Lung (tissue), 12 donors: Measurements from ENCODE around the gene DDX55. TPM values are rescaled to one million over a fixed set of nuclear protein-coding genes. Genes with fewer than 3 reads are reported as not detected.

Experiments used
- ATAC-seq: fragments of 200-7000 bp; cut with Tn5 transposase; one replicate; pipeline ENCODE4 v1.9.1; 2020; ENCODE audit warnings: moderate number of reproducible peaks; ENCODE audit not compliant: insufficient read depth, low FRiP score
- DNase-seq, 3 donors: peaks; one replicate each; pipeline ENCODE4 v3.0.0-alpha.2; 2013 to 2017
- H3K27ac ChIP-seq, 2 donors: one replicate each; pipeline ENCODE4 v1.5.1; 2013; ENCODE audit warnings: mild to moderate bottlenecking in 2 of 2, moderate library complexity in 2 of 2, control low read depth in 1 of 2, inconsistent platforms in 1 of 2, low read depth in 1 of 2, low read length in 1 of 2
- H3K27me3 ChIP-seq, 3 donors: one replicate each; pipeline ENCODE4 v1.5.1; 2013; ENCODE audit warnings: low read length in 2 of 3; ENCODE audit not compliant: control insufficient read depth in 3 of 3, insufficient read depth in 3 of 3
- H3K36me3 ChIP-seq, 4 donors: one replicate each; pipeline ENCODE4 v1.5.1; 2013; ENCODE audit warnings: low read length in 4 of 4, mild to moderate bottlenecking in 1 of 4, moderate library complexity in 1 of 4; ENCODE audit not compliant: control insufficient read depth in 4 of 4, insufficient read depth in 4 of 4
- H3K4me1 ChIP-seq, 5 donors: one replicate each; pipeline ENCODE4 v1.5.1; 2013; ENCODE audit warnings: low read length in 5 of 5, mild to moderate bottlenecking in 2 of 5, moderate library complexity in 1 of 5; ENCODE audit not compliant: control insufficient read depth in 5 of 5, insufficient read depth in 5 of 5
- H3K4me3 ChIP-seq: one replicate; pipeline ENCODE4 v1.5.1; 2013; ENCODE audit warnings: mild to moderate bottlenecking, control low read depth, moderate library complexity
- H3K9ac ChIP-seq, 2 donors: one replicate each; pipeline ENCODE4 v1.5.1; 2013; ENCODE audit warnings: low read length in 2 of 2, control low read depth in 1 of 2; ENCODE audit not compliant: insufficient read depth in 1 of 2
- H3K9me3 ChIP-seq, 4 donors: one replicate each; pipeline ENCODE4 v1.5.1; 2013; ENCODE audit warnings: low read length in 3 of 4, mild to moderate bottlenecking in 1 of 4, moderate library complexity in 1 of 4; ENCODE audit not compliant: control insufficient read depth in 4 of 4, insufficient read depth in 3 of 4
- WGBS, 2 donors: extraction: QIAGEN DNeasy Blood & Tissue Kit; methylation state at CpG; one replicate each; pipeline ENCODE4 v1.1.7; 2013; 5-methylcytosine and 5-hydroxymethylcytosine counted together
- polyA plus RNA-seq, 2 donors: library from polyadenylated mRNA; stranded (reverse); fragments of 200-250 nt; gene quantifications; one replicate each; pipeline ENCODE4 v1.2.1, GENCODE V29; 2013
- total RNA-seq, 2 donors: library from RNA; depleted of rRNA in 1 of 2; stranded (reverse); fragments of >200 nt in 1 of 2; gene quantifications; one replicate each; pipeline ENCODE4 v1.2.1, GENCODE V29; 2014 to 2021
- TF ChIP-seq, protein P1 (sequence below): IDR thresholded peaks from 2 replicates; pipeline ENCODE4 v1.5.1; 2012; ENCODE audit warnings: mild to moderate bottlenecking; ENCODE audit errors: control extremely low read depth, extremely low read depth
- donor health status: control.
- donor health status: control.
- donor health status: Bipolar disorder and iron deficiency.
- donor health status: healthy.
- donor health status: DM: yes; HTN: yes; CAD: no.

DDX55 gene
- total and polyA plus RNA-seq, 4 donors: 13.3 to 22.3 (median 18.1) TPM

DNA sequence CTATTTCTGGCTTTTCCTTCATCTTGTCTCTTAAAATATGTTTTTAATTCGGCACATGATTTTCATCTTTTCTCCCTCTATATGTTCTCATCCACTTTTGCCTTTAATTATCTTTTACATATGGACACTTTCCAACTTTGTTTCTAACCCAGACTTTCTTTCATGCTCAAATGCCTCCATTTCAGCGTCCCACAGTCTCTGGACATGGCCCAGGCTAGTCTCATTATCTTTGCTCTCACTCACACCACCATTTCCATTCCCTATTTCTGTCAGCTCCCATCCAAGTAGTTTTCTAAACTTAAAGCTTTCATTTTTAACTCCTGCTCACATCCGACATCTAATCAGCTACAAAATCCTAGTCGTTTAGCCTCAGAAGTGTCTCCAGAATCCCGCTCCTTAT lies 46.5 kb downstream of the DDX55 start:
- WGBS, 2 donors: 95 to 96% methylated on average over 5 of the region's 5 CpGs
- no peak for DNase-seq
- TF ChIP-seq, protein P1, sequence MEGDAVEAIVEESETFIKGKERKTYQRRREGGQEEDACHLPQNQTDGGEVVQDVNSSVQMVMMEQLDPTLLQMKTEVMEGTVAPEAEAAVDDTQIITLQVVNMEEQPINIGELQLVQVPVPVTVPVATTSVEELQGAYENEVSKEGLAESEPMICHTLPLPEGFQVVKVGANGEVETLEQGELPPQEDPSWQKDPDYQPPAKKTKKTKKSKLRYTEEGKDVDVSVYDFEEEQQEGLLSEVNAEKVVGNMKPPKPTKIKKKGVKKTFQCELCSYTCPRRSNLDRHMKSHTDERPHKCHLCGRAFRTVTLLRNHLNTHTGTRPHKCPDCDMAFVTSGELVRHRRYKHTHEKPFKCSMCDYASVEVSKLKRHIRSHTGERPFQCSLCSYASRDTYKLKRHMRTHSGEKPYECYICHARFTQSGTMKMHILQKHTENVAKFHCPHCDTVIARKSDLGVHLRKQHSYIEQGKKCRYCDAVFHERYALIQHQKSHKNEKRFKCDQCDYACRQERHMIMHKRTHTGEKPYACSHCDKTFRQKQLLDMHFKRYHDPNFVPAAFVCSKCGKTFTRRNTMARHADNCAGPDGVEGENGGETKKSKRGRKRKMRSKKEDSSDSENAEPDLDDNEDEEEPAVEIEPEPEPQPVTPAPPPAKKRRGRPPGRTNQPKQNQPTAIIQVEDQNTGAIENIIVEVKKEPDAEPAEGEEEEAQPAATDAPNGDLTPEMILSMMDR: no peak
- no peak overlapping the region for H3K9ac ChIP-seq
- no peaks in the 10 kb centered on the region for H3K9me3 ChIP-seq
- no peak overlapping the region for H3K27ac ChIP-seq
- no peaks in the 10 kb centered on the region for H3K4me1 ChIP-seq
- no peaks in the 10 kb centered on the region for H3K27me3 ChIP-seq
- H3K4me3 ChIP-seq: no peak overlapping the region
- peaks cover 13 to 23% (median 18%) of the 10 kb centered on the region in 4 donors for H3K36me3 ChIP-seq
- no peak for ATAC-seq

- H3K27me3 ChIP-seq: no peaks in the 10 kb centered on the region
- TF ChIP-seq, protein P1: no peak
- H3K4me3 ChIP-seq: no peak overlapping the region
- no peak overlapping the region for H3K27ac ChIP-seq
- H3K9ac ChIP-seq: no peak overlapping the region
- H3K9me3 ChIP-seq: no peaks in the 10 kb centered on the region
- ATAC-seq: no peak
- no peaks in the 10 kb centered on the region for H3K4me1 ChIP-seq
- 92 to 93% methylated on average over 4 of the region's 4 CpGs for WGBS, 2 donors
- no peak for DNase-seq
- H3K36me3 ChIP-seq: peaks cover 3 to 22% (median 13%) of the 10 kb centered on the region in 4 donors
Observed at GRCh38 chr12:123654129-123654701, 52.3 kb downstream of the DDX55 start.

DNA sequence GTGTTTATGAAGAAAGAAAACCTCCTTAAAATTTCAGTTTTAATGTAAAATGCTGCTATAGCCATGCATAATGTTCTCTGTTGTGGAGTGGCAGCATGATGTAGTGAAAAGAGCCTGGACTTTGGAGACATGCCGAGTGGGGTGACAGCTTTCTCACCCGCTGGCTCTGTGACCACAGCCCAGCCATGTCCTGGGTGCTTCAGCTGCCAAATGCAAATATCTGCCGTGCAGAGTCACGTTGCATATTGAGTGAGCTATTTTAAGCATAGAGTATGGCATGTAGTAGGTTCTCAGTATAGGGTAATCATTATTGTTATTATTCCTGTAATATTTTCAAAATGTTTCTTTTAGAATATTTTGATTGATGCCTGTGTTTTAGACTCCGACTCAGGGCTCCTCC lies 53.5 kb downstream of the DDX55 start:
- Histone ChIP-seq H3K27me3 (no peaks in the 10 kb centered on the region), H3K4me3 (no peak overlapping the region), H3K9ac (no peak overlapping the region), H3K9me3 (no peaks in the 10 kb centered on the region), H3K4me1 (no peaks in the 10 kb centered on the region), H3K36me3 (peaks cover 3 to 21% (median 12%) of the 10 kb centered on the region in 4 donors), H3K27ac (no peak overlapping the region)
- 84 to 95% methylated on average over 5 of the region's 5 CpGs for WGBS, 2 donors
- no peak for DNase-seq
- TF ChIP-seq, protein P1: no peak
- no peak for ATAC-seq

GRCh38 chr12:123656392-123656791 lies 54.5 kb downstream of the DDX55 start:
- Histone ChIP-seq H3K27ac (no peak overlapping the region), H3K4me3 (no peak overlapping the region), H3K9ac (no peak overlapping the region), H3K9me3 (no peaks in the 10 kb centered on the region), H3K4me1 (no peaks in the 10 kb centered on the region), H3K27me3 (no peaks in the 10 kb centered on the region), H3K36me3 (peaks cover 0 to 18% (median 8%) of the 10 kb centered on the region in 4 donors)
- DNase-seq (no peak), ATAC-seq (no peak)
- 86 to 93% methylated on average over 4 of the region's 4 CpGs for WGBS, 2 donors
- TF ChIP-seq, protein P1: no peak
